ENCODE results near the gene ADAM10. TPM values are rescaled to one million over a fixed set of nuclear protein-coding genes. Genes with fewer than 3 reads are reported as not detected.
"Not testable (repeated sequence)": the region's sequence is repeated elsewhere in the genome, so short reads cannot be mapped to it uniquely, and the experiment has no call there.

The ADAM10 gene
- polyA plus RNA-seq, 3 donors = 66.0 to 269 (median 149) TPM

DNA sequence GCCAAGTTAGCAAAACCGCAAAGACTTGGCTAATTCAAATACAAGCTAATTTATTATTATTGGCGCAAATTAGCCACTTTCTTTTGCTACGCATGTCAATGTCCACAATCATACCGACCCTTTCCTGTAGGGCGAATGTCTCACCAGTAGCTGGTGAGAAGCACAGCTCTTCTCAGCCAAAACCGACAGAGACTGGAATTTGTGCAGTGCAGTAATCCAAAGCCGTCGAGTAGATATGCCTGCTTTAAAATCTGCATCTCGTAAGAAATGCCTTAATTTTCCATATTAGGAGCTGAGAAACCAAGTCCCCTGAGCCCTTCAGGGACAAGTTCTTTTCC, 21.0 kb upstream of the ADAM10 start:
- H3K4me1 Mint-ChIP-seq = peaks cover 7% of the 10 kb centered on the region
- DNase-seq = peak; percentile 17 to 42 (median 39)
- H3K36me3 Mint-ChIP-seq = no peaks in the 10 kb centered on the region
- H3K27ac Mint-ChIP-seq = peak overlapping the region; percentile 81 to 95 (median 92)
- TF ChIP-seq, protein P1, sequence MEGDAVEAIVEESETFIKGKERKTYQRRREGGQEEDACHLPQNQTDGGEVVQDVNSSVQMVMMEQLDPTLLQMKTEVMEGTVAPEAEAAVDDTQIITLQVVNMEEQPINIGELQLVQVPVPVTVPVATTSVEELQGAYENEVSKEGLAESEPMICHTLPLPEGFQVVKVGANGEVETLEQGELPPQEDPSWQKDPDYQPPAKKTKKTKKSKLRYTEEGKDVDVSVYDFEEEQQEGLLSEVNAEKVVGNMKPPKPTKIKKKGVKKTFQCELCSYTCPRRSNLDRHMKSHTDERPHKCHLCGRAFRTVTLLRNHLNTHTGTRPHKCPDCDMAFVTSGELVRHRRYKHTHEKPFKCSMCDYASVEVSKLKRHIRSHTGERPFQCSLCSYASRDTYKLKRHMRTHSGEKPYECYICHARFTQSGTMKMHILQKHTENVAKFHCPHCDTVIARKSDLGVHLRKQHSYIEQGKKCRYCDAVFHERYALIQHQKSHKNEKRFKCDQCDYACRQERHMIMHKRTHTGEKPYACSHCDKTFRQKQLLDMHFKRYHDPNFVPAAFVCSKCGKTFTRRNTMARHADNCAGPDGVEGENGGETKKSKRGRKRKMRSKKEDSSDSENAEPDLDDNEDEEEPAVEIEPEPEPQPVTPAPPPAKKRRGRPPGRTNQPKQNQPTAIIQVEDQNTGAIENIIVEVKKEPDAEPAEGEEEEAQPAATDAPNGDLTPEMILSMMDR (IDR thresholded peaks at IDR 0.05) = no peak
- H3K27me3 Mint-ChIP-seq (ENCODE audit: low read depth in 3 of 3) = peaks cover 0 to 2% (median 0%) of the 10 kb centered on the region in 3 donors
- Histone ChIP-seq H2AFZ (ENCODE audit: insufficient read depth, low read depth, low read length, poor library complexity, severe bottlenecking) (peak overlapping the region; percentile 92), H3K79me2 (ENCODE audit: insufficient read depth, low read length) (peaks cover 36% of the 10 kb centered on the region), H3K4me1 (ENCODE audit: control insufficient read depth in 1 of 2, insufficient read depth in 2 of 2, low read length in 2 of 2) (peaks cover 26 to 34% of the 10 kb centered on the region in 2 donors), H3K9me3 (replicated peaks in 1 of 2; ENCODE audit: control insufficient read depth in 1 of 2, insufficient read depth in 1 of 2, low read length in 2 of 2) (no peaks in the 10 kb centered on the region), H3K4me2 (replicated peaks; ENCODE audit: extremely low read depth, low read length, poor library complexity, severe bottlenecking) (peak overlapping the region; percentile 74), H3K4me3 (replicated peaks in 1 of 3; ENCODE audit: low read depth in 2 of 3, low read length in 3 of 3) (peak overlapping the region; percentile 75 to 92 (median 92)), H3K27ac (ENCODE audit: low read depth in 1 of 2, low read length in 2 of 2) (peak overlapping the region; percentile 71 to 93), H3K9ac (ENCODE audit: insufficient read depth, low read length, poor library complexity, severe bottlenecking) (peak overlapping the region; percentile 86), H4K20me1 (ENCODE audit: insufficient read depth, low read length) (peaks cover 7% of the 10 kb centered on the region), H3K36me3 (replicated peaks in 1 of 2; ENCODE audit: control insufficient read depth in 1 of 2, insufficient read depth in 2 of 2, low read length in 2 of 2) (no peaks in the 10 kb centered on the region), H3K27me3 (ENCODE audit: control insufficient read depth in 2 of 2, insufficient read depth in 2 of 2, low read length in 2 of 2) (no peaks in the 10 kb centered on the region)
- H3K4me3 Mint-ChIP-seq = peak overlapping the region; percentile 91 to 95
- intact Hi-C loops (cut with micrococcal nuclease) = loop anchor here in 1 of 2 donors (10.0 kb wide), 1 partner anchor 526 kb away; no protein-coding TSS in a partner anchor
- H3K9me3 Mint-ChIP-seq = peaks cover 0 to 2% (median 0%) of the 10 kb centered on the region in 7 donors
- WGBS (ENCODE audit: insufficient coverage) = 0% methylated on average over 6 of the region's 9 CpGs

DNA sequence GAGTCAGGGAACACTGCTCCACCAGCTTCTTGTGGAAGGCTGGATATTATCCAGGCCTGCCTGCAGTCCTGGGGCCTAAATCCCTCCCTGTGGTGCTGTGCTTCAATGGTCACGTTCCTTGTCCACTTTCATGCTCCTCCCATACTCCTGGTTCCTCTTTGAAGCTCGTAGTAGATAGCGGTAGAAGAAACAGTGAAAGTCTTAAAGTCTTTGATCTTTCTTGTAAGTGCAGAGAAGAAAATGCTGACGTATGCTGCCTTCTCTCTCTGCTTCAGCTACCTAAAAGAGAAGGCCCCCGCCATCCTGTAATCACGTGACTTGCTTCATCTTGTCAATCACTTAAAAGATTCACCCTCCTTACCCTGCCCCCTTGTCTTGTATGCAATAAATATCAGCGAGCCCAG, 19.1 kb upstream of the ADAM10 start:
- H3K4me1 Mint-ChIP-seq; H3K4me3 Mint-ChIP-seq; H3K27ac ChIP-seq (ENCODE audit: low read depth in 1 of 2, low read length in 2 of 2); H3K27me3 ChIP-seq (ENCODE audit: control insufficient read depth in 2 of 2, insufficient read depth in 2 of 2, low read length in 2 of 2); intact Hi-C loops (cut with micrococcal nuclease); H2AFZ ChIP-seq (ENCODE audit: insufficient read depth, low read depth, low read length, poor library complexity, severe bottlenecking); DNase-seq; H3K4me3 ChIP-seq (replicated peaks in 1 of 3; ENCODE audit: low read depth in 2 of 3, low read length in 3 of 3); H3K27me3 Mint-ChIP-seq (ENCODE audit: low read depth in 3 of 3); H3K9ac ChIP-seq (ENCODE audit: insufficient read depth, low read length, poor library complexity, severe bottlenecking); H3K36me3 ChIP-seq (replicated peaks in 1 of 2; ENCODE audit: control insufficient read depth in 1 of 2, insufficient read depth in 2 of 2, low read length in 2 of 2); H3K9me3 ChIP-seq (replicated peaks in 1 of 2; ENCODE audit: control insufficient read depth in 1 of 2, insufficient read depth in 1 of 2, low read length in 2 of 2); H3K4me2 ChIP-seq (replicated peaks; ENCODE audit: extremely low read depth, low read length, poor library complexity, severe bottlenecking); H3K36me3 Mint-ChIP-seq; H3K27ac Mint-ChIP-seq; H4K20me1 ChIP-seq (ENCODE audit: insufficient read depth, low read length): not testable (repeated sequence)
- Histone ChIP-seq H3K79me2 (ENCODE audit: insufficient read depth, low read length) (peaks cover 18% of the 10 kb centered on the region), H3K4me1 (ENCODE audit: control insufficient read depth in 1 of 2, insufficient read depth in 2 of 2, low read length in 2 of 2) (peaks cover 21 to 27% of the 10 kb centered on the region in 2 donors)
- H3K9me3 Mint-ChIP-seq = peaks cover 0 to 13% (median 11%) of the 10 kb centered on the region in 7 donors
- WGBS (ENCODE audit: insufficient coverage) = 100% methylated on average over 1 of the region's 7 CpGs
